H1 (cell line): ENCODE measurements around the gene CCDC106.

ENCODE experiments used
- CTCF ChIP-seq, 3 experiments: IDR thresholded peaks; 1 replicate in 2 of 3; 2 replicates in 1 of 3; pipeline versions ENCODE4 v1.5.1 to v1.6.1; 2011; ENCODE audit warnings: low read length in 3 of 3, mild to moderate bottlenecking in 3 of 3, inconsistent platforms in 2 of 3, low read depth in 1 of 3, moderate library complexity in 1 of 3; ENCODE audit not compliant: insufficient read depth in 1 of 3; ENCODE audit errors: control extremely low read depth in 1 of 3
- POLR2AphosphoS5 ChIP-seq: IDR thresholded peaks from 2 replicates; pipeline ENCODE4 v1.6.1; 2011; ENCODE audit warnings: low read depth, low read length

- TF ChIP-seq CTCF (IDR thresholded peaks at IDR 0.05; ENCODE audit: control extremely low read depth in 1 of 3, insufficient read depth in 1 of 3, low read depth in 1 of 3, low read length in 3 of 3) (no peak), POLR2AphosphoS5 (no peak)
Observed at GRCh38 chr19:55655648-55656040, 7.6 kb downstream of the CCDC106 start.
